SKM-1 treated with dmso at 0.1 percent for 144 hours (cell line): ENCODE measurements around the gene SLC35D3.
"Not testable (repeated sequence)": the region's sequence is repeated elsewhere in the genome, so short reads cannot be mapped to it uniquely, and the experiment has no call there.

Experiments used
- DNase-seq: peaks from one replicate; lab custom pipeline; 2025; ENCODE audit not compliant: unreplicated experiment; lab: John Stamatoyannopoulos, UW

Gene SLC35D3

GRCh38 chr6:136923116-136923953 is 1.2 kb downstream of the SLC35D3 start:
- DNase-seq, result no peak

GRCh38 chr6:136923954-136924673 is 2.0 kb downstream of the SLC35D3 start:
- DNase-seq, result no peak

GRCh38 chr6:136926383-136926782 is 4.3 kb downstream of the SLC35D3 start:
- DNase-seq, result no peak

GRCh38 chr6:136927292-136927691 is 5.2 kb downstream of the SLC35D3 start:
- DNase-seq, result no peak

- no peak for DNase-seq
Measured at GRCh38 chr6:136930528-136930927, 8.4 kb downstream of the SLC35D3 start.

- DNase-seq, result no peak
Measured at GRCh38 chr6:136932599-136932998, 10.5 kb downstream of the SLC35D3 start.

- DNase-seq, result no peak
Measured at GRCh38 chr6:136945072-136945471, 23.0 kb downstream of the SLC35D3 start.

GRCh38 chr6:136945711-136946121 is 23.6 kb downstream of the SLC35D3 start:
- DNase-seq, result no peak

- DNase-seq, result no peak
Measured at GRCh38 chr6:136947037-136947436, 24.9 kb downstream of the SLC35D3 start.

- DNase-seq, result not testable (repeated sequence)
Measured at GRCh38 chr6:136949957-136950356, 27.9 kb downstream of the SLC35D3 start.

- DNase-seq, result no peak
Measured at GRCh38 chr6:136950436-136951126, 28.5 kb downstream of the SLC35D3 start.

- no peak for DNase-seq
Measured at GRCh38 chr6:136952714-136953260, 30.7 kb downstream of the SLC35D3 start.

- no peak for DNase-seq
Measured at GRCh38 chr6:136955123-136955522, 33.0 kb downstream of the SLC35D3 start.

- DNase-seq, result no peak
Measured at GRCh38 chr6:136956590-136957544, 34.8 kb downstream of the SLC35D3 start.

- DNase-seq, result no peak
Measured at GRCh38 chr6:136958168-136958567, 36.1 kb downstream of the SLC35D3 start.

GRCh38 chr6:136959471-136959891 is 37.4 kb downstream of the SLC35D3 start:
- no peak for DNase-seq

- not testable (repeated sequence) for DNase-seq
Measured at GRCh38 chr6:136959935-136960334, 37.8 kb downstream of the SLC35D3 start.

GRCh38 chr6:136960781-136961180 is 38.7 kb downstream of the SLC35D3 start:
- no peak for DNase-seq

GRCh38 chr6:136961848-136962247 is 39.7 kb downstream of the SLC35D3 start:
- DNase-seq, result no peak

- no peak for DNase-seq
Measured at GRCh38 chr6:136962661-136963060, 40.6 kb downstream of the SLC35D3 start.
